Coronary artery (tissue), 2 donors: ENCODE data around the gene PTPN20.

Source experiments
- DNase-seq: peaks from one replicate; pipeline ENCODE4 v3.0.0-alpha.2; 2017; ENCODE audit warnings: low spot score
- H3K27ac ChIP-seq, 2 donors: fragments of 200-600 bp; sonication (generic); one replicate each; pipeline ENCODE4 v1.5.1; 2016 to 2019
- H3K4me3 ChIP-seq: fragments of 200-600 bp; sonication (generic); 2 replicates; pipeline ENCODE4 v1.5.1; 2016; ENCODE audit warnings: mild to moderate bottlenecking, moderate library complexity
- TF ChIP-seq, protein P1 (sequence below): fragments of 200-600 bp; sonication (generic); IDR thresholded peaks from one replicate; pipeline ENCODE4 v1.5.1; 2019; ENCODE audit warnings: antibody characterized with exemption

PTPN20 gene

DNA sequence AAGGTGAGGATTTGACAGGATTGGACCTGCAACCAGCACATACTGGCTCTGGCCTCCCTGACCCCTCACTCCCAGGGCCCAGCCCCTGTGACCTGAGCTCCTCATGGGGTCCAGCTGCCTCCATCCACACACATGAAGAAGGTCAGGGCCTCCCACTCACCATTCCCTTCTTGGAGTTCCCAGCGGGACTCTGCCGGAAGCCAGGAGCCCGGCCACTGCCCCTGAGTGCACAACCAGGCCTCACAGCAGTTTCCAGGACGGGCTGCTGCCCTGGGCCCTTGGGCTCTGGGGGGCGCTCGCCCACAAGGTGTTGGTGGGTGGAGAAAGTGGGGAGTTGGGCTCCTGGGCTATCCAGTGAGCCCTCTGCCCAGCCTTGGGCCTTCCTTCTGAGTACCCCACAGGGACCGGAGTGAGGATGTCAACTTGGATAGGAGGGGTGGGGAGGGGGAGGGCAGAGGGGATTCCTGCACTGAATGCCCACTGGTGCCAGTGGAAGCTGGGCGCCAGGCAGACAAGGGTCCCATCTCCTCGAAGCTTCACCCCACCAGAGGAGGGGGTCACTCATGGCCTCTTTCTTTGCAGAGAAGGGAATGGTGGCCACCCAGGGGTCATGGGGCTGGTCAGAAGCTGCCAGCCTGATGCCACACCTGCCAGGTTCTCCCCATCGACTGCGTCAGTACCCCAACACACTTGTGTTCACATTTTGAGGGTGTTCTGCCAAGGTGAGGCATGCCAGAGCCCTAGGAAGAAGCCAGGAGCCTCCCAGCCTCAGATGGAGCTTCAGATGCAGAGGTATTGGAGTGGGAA is 115.3 kb downstream of the PTPN20 start:
- Histone ChIP-seq H3K4me3 (no peak overlapping the region), H3K27ac (peak overlapping the region in 1 of 2 donors; percentile 54)
- DNase-seq = peak; percentile 63
- TF ChIP-seq, protein P1, sequence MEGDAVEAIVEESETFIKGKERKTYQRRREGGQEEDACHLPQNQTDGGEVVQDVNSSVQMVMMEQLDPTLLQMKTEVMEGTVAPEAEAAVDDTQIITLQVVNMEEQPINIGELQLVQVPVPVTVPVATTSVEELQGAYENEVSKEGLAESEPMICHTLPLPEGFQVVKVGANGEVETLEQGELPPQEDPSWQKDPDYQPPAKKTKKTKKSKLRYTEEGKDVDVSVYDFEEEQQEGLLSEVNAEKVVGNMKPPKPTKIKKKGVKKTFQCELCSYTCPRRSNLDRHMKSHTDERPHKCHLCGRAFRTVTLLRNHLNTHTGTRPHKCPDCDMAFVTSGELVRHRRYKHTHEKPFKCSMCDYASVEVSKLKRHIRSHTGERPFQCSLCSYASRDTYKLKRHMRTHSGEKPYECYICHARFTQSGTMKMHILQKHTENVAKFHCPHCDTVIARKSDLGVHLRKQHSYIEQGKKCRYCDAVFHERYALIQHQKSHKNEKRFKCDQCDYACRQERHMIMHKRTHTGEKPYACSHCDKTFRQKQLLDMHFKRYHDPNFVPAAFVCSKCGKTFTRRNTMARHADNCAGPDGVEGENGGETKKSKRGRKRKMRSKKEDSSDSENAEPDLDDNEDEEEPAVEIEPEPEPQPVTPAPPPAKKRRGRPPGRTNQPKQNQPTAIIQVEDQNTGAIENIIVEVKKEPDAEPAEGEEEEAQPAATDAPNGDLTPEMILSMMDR = no peak

DNA sequence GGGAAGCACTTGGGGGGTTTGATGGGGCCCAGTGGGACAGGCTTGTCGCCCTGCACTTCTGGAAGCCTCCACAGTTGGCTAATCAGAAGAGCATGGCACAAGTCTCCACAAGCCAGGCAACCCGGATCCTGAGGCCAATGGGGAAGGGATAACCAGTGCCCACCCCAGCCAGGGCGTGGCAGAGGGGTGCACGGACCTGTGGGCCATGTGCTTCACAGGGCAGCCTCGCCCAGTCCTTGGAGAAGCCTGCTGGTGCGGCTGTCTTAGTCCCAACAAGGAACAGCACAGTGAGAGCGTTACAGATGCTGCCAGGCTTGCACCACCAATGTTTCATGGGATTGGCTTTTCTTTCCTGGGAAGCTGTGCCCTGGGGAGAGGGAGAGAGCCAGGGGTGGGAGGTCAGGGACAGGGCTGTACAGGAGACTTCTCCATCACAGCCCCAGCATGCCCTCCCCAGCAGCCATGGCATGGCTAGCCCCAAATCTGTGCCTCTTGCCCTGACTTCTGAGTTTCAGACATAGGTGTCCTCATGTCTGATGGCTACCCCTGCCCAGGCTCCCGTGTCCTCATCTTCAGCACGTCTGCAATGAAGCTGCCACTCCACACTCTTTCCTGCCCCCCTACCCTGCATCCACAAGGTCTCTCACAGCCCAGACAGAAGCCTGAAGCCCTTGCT is 116.0 kb downstream of the PTPN20 start:
- TF ChIP-seq, protein P1 = no peak
- Histone ChIP-seq H3K27ac (peak overlapping the region in 1 of 2 donors; percentile 54), H3K4me3 (no peak overlapping the region)
- DNase-seq = no peak

GRCh38 chr10:47027784-47028260 is 116.6 kb downstream of the PTPN20 start:
- Histone ChIP-seq H3K27ac (no peak overlapping the region), H3K4me3 (no peak overlapping the region)
- DNase-seq = no peak
- TF ChIP-seq, protein P1 = no peak

- Histone ChIP-seq H3K4me3 (no peak overlapping the region), H3K27ac (no peak overlapping the region)
- TF ChIP-seq, protein P1 = no peak
- DNase-seq = peak; percentile 67
Measured at GRCh38 chr10:47028466-47028865, 117.2 kb downstream of the PTPN20 start.

GRCh38 chr10:47029181-47030009 is 118.2 kb downstream of the PTPN20 start:
- Histone ChIP-seq H3K4me3 (no peak overlapping the region), H3K27ac (peak overlapping the region in 1 of 2 donors; percentile 80)
- TF ChIP-seq, protein P1 = no peak
- peak; percentile 61 for DNase-seq

- Histone ChIP-seq H3K4me3 (no peak overlapping the region), H3K27ac (peak overlapping the region in 1 of 2 donors; percentile 80)
- peak; percentile 62 for DNase-seq
- TF ChIP-seq, protein P1 = no peak
Measured at GRCh38 chr10:47030191-47030703, 119.0 kb downstream of the PTPN20 start.
